ENCODE results near the gene VEGFC.

The VEGFC gene

DNA sequence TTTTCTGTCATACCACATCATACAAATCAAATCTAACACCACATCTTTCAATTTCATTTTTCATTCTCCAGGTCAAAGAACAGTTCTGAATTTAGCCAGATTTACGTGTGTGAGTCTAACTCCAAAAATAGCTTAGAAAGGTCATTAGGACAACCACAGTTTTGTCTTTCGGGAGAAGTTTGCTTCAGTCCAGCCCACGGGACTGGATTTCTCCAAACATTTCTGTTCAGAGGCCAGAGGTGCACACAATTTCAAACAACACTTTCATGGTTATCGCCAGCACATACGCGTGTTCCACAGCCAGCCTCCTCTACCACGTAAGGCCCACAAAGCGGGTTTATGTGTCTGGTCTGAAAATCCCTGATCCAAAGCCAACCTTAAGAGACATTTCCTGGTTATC, 65.9 kb downstream of the VEGFC start:
- Histone ChIP-seq H3K9me3 (ENCODE audit: control insufficient read depth, low read length) (no peaks in the 10 kb centered on the region), H3K36me3 (ENCODE audit: control insufficient read depth, insufficient read depth, low read length) (no peaks in the 10 kb centered on the region), H3K27me3 (ENCODE audit: control insufficient read depth, insufficient read depth, low read length) (no peaks in the 10 kb centered on the region), H3K9ac (no peak overlapping the region), H3K79me2 (no peaks in the 10 kb centered on the region), H3K27ac (no peak overlapping the region), H2AFZ (no peak overlapping the region), H3K4me3 (ENCODE audit: low read depth, low read length) (no peak overlapping the region), H3K4me1 (no peaks in the 10 kb centered on the region), H3K4me2 (ENCODE audit: low read length) (no peak overlapping the region)
- TF ChIP-seq, protein P1, sequence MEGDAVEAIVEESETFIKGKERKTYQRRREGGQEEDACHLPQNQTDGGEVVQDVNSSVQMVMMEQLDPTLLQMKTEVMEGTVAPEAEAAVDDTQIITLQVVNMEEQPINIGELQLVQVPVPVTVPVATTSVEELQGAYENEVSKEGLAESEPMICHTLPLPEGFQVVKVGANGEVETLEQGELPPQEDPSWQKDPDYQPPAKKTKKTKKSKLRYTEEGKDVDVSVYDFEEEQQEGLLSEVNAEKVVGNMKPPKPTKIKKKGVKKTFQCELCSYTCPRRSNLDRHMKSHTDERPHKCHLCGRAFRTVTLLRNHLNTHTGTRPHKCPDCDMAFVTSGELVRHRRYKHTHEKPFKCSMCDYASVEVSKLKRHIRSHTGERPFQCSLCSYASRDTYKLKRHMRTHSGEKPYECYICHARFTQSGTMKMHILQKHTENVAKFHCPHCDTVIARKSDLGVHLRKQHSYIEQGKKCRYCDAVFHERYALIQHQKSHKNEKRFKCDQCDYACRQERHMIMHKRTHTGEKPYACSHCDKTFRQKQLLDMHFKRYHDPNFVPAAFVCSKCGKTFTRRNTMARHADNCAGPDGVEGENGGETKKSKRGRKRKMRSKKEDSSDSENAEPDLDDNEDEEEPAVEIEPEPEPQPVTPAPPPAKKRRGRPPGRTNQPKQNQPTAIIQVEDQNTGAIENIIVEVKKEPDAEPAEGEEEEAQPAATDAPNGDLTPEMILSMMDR (IDR thresholded peaks at IDR 0.05): no peak

- Histone ChIP-seq H3K4me1 (no peaks in the 10 kb centered on the region), H3K79me2 (no peaks in the 10 kb centered on the region), H3K36me3 (ENCODE audit: control insufficient read depth, insufficient read depth, low read length) (no peaks in the 10 kb centered on the region), H3K27me3 (ENCODE audit: control insufficient read depth, insufficient read depth, low read length) (no peaks in the 10 kb centered on the region), H3K4me2 (ENCODE audit: low read length) (no peak overlapping the region), H2AFZ (no peak overlapping the region), H3K9ac (no peak overlapping the region), H3K27ac (no peak overlapping the region), H3K4me3 (ENCODE audit: low read depth, low read length) (no peak overlapping the region), H3K9me3 (ENCODE audit: control insufficient read depth, low read length) (no peaks in the 10 kb centered on the region)
- TF ChIP-seq, protein P1 (IDR thresholded peaks at IDR 0.05): no peak
These were observed 71.3 kb downstream of the VEGFC start for GRCh38 chr4:176721459-176721858.

- TF ChIP-seq, protein P1 (IDR thresholded peaks at IDR 0.05): no peak
- H3K79me2 ChIP-seq: no peaks in the 10 kb centered on the region
- H3K4me1 ChIP-seq: no peaks in the 10 kb centered on the region
- no peak overlapping the region for H3K27ac ChIP-seq
- H3K36me3 ChIP-seq (ENCODE audit: control insufficient read depth, insufficient read depth, low read length): no peaks in the 10 kb centered on the region
- H3K4me3 ChIP-seq (ENCODE audit: low read depth, low read length): no peak overlapping the region
- H3K27me3 ChIP-seq (ENCODE audit: control insufficient read depth, insufficient read depth, low read length): no peaks in the 10 kb centered on the region
- H2AFZ ChIP-seq: no peak overlapping the region
- no peak overlapping the region for H3K4me2 ChIP-seq (ENCODE audit: low read length)
- no peaks in the 10 kb centered on the region for H3K9me3 ChIP-seq (ENCODE audit: control insufficient read depth, low read length)
- H3K9ac ChIP-seq: no peak overlapping the region
These were observed 73.8 kb downstream of the VEGFC start for GRCh38 chr4:176718881-176719280.

DNA sequence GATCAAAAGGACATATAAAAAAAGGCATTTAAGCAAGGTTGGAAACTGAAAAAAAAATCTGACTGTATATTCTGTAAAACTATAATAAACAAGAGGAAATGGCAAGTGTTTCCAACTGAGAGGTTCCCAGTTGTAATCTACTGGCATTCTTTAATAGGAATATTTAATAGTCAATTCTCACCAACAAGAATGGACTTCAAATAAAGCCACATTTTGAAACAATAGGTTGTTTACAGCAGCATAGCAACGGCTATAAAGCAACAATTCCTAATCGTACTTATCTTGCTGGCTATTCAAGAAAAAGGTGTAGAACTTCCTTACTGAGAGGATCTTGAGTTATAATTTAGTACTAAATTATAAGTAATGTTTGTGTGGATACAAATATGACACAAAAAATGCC, 75.5 kb downstream of the VEGFC start:
- Histone ChIP-seq H3K4me1 (no peaks in the 10 kb centered on the region), H3K9ac (no peak overlapping the region), H3K79me2 (no peaks in the 10 kb centered on the region), H3K9me3 (ENCODE audit: control insufficient read depth, low read length) (no peaks in the 10 kb centered on the region), H3K36me3 (ENCODE audit: control insufficient read depth, insufficient read depth, low read length) (no peaks in the 10 kb centered on the region), H3K4me3 (ENCODE audit: low read depth, low read length) (no peak overlapping the region), H2AFZ (no peak overlapping the region), H3K27me3 (ENCODE audit: control insufficient read depth, insufficient read depth, low read length) (no peaks in the 10 kb centered on the region), H3K27ac (no peak overlapping the region), H3K4me2 (ENCODE audit: low read length) (no peak overlapping the region)
- TF ChIP-seq, protein P1 (IDR thresholded peaks at IDR 0.05): no peak

- H3K79me2 ChIP-seq: no peaks in the 10 kb centered on the region
- TF ChIP-seq, protein P1 (IDR thresholded peaks at IDR 0.05): no peak
- no peaks in the 10 kb centered on the region for H3K4me1 ChIP-seq
- no peak overlapping the region for H3K27ac ChIP-seq
- no peak overlapping the region for H3K4me3 ChIP-seq (ENCODE audit: low read depth, low read length)
- H3K36me3 ChIP-seq (ENCODE audit: control insufficient read depth, insufficient read depth, low read length): no peaks in the 10 kb centered on the region
- no peaks in the 10 kb centered on the region for H3K9me3 ChIP-seq (ENCODE audit: control insufficient read depth, low read length)
- H2AFZ ChIP-seq: no peak overlapping the region
- H3K9ac ChIP-seq: no peak overlapping the region
- H3K4me2 ChIP-seq (ENCODE audit: low read length): no peak overlapping the region
- no peaks in the 10 kb centered on the region for H3K27me3 ChIP-seq (ENCODE audit: control insufficient read depth, insufficient read depth, low read length)
These were observed 83.3 kb downstream of the VEGFC start for GRCh38 chr4:176709417-176709816.
